Measurements from ENCODE around the gene DNAJC12.

Gene DNAJC12

GRCh38 chr10:67775279-67775678, 62.7 kb downstream of the DNAJC12 start:
- no peak overlapping the region for H3K4me3 ChIP-seq (ENCODE audit: low read depth, low read length)
- TF ChIP-seq CTCF (IDR thresholded peaks at IDR 0.05; ENCODE audit: low read depth, low read length), result no peak

DNA sequence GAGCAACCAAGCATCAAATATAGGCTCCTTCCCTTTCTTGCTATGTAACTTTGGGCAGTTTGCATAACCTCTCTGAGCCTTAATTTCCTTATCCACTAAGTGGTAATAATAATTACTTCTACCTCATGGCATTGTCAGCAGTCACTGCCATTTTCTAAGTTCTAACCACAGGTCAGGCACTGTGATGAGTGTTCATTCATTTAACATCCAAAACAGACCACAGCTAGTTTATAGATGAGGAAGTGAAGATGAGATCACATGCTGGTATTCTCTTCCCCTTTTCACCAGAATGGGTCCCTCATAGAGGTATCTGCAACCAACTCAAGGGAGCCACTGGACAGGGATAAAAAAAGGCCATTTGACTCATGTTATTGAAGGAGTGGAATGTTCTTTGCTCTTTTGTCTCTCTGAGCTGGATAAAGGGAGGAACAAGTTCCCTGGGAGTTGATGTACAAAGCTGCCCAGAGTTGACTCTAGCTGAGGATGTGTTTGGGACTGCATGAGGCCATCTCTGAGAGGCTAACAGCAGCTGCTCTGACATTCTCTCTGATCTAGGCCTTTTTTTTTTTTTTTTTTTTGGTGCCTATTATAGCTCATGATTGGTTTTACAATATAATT, 65.0 kb downstream of the DNAJC12 start:
- H3K4me3 ChIP-seq (ENCODE audit: low read depth, low read length), result no peak overlapping the region
- TF ChIP-seq CTCF (IDR thresholded peaks at IDR 0.05; ENCODE audit: low read depth, low read length), result no peak

- TF ChIP-seq CTCF (IDR thresholded peaks at IDR 0.05; ENCODE audit: low read depth, low read length), result no peak
- no peak overlapping the region for H3K4me3 ChIP-seq (ENCODE audit: low read depth, low read length)
Observed at GRCh38 chr10:67772151-67772550, 65.8 kb downstream of the DNAJC12 start.

- H3K4me3 ChIP-seq (ENCODE audit: low read depth, low read length), result no peak overlapping the region
- no peak for TF ChIP-seq CTCF (IDR thresholded peaks at IDR 0.05; ENCODE audit: low read depth, low read length)
Observed at GRCh38 chr10:67771200-67771599, 66.8 kb downstream of the DNAJC12 start.

- TF ChIP-seq CTCF (IDR thresholded peaks at IDR 0.05; ENCODE audit: low read depth, low read length), result no peak
- H3K4me3 ChIP-seq (ENCODE audit: low read depth, low read length), result no peak overlapping the region
Observed at GRCh38 chr10:67770537-67770936, 67.5 kb downstream of the DNAJC12 start.

DNA sequence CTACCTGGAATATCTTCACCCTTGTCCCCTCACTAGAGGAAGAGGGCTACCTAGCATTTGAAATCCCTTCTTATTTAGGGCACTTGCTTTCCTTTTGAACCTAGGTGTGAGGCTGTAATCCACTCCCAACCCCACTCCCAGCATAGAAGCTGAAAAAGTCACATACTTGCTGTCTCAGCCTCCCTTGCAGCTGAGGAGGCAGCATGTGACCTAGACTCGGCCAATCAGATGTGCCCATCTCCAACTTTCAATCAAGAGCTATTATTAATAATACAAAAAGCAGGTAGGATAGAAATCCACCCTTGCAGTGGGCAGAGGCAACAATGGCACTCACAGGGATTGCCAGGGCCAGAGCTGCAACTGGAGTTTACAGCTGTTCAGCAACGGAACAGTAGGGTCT, 70.7 kb downstream of the DNAJC12 start:
- TF ChIP-seq CTCF (IDR thresholded peaks at IDR 0.05; ENCODE audit: low read depth, low read length), result no peak
- no peak overlapping the region for H3K4me3 ChIP-seq (ENCODE audit: low read depth, low read length)

DNA sequence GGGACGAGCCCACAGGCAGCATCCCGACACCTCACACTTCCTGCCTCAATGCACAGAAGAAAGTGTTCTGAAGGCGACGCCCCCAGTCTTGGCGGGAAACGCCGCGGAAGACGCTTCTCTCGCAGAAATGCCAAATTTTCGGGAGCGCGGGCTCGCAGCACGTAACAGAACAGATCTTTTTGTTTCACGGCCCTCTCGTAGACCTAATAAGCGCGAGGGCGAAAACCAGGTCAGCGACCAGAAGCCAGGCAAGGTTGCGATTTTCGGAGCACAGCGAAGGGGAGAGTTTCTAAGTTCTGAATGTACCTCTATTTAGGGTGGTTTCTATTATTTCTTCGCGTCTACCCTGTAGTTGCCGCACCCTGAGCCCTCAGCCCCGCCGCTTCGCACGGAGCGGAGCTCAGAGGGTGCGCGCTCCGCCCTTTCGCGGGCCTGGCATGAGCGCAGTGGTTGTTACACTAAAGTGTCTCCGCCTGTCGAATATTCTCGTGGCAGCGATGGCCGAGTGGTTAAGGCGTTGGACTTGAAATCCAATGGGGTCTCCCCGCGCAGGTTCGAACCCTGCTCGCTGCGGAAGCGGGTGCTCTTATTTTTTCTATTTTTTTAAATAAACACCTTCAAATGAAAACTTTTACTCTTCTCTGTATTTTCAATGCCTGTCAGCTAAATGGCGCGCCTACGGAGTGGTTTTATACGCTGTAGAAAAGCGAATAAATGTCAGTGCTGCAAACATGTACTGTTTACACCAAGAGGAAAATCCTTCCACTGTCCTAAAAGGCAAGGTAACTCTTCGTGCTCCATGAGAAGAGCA, 73.8 kb downstream of the DNAJC12 start:
- peak overlapping the region; percentile 87 for H3K4me3 ChIP-seq (ENCODE audit: low read depth, low read length)
- TF ChIP-seq CTCF (IDR thresholded peaks at IDR 0.05; ENCODE audit: low read depth, low read length), result no peak
